SK-N-SH (cell line): ENCODE results near the gene HEMGN.

Source experiments
- CHD2 ChIP-seq: fragments of 150-350 bp; IDR thresholded peaks from 2 replicates; pipeline ENCODE4 v1.6.1; 2018; ENCODE audit warnings: low read length; ENCODE audit not compliant: partially characterized antibody
- EP300 ChIP-seq, 2 experiments: IDR thresholded peaks; 2 replicates each; pipeline versions ENCODE4 v1.4.0 to v1.6.1; 2012; ENCODE audit warnings: borderline replicate concordance in 1 of 2, low read depth in 1 of 2, low read length in 1 of 2
- EZH2phosphoT487 ChIP-seq: fragments of 200-600 bp; sonication (generic); IDR thresholded peaks from 2 replicates; pipeline ENCODE4 v1.6.1; 2017; ENCODE audit warnings: low read depth, mixed run types, mild to moderate bottlenecking, antibody characterized with exemption, moderate library complexity, borderline replicate concordance
- FOXJ3 ChIP-seq: sonication (generic); formaldehyde crosslinking; IDR thresholded peaks from 2 replicates; pipeline ENCODE4 v1.5.1; 2020; ENCODE audit warnings: mild to moderate bottlenecking, missing genetic modification reagents
- MAX ChIP-seq: IDR thresholded peaks from 2 replicates; pipeline ENCODE4 v1.4.0; 2012; ENCODE audit warnings: low read depth
- MEF2A ChIP-seq: IDR thresholded peaks from 2 replicates; pipeline ENCODE4 v1.4.0; 2012; ENCODE audit warnings: low read depth, borderline replicate concordance
- RCOR1 ChIP-seq: fragments of 150-350 bp; IDR thresholded peaks from 2 replicates; pipeline ENCODE4 v1.6.1; 2017; ENCODE audit warnings: antibody characterized with exemption, low read length
- TEAD4 ChIP-seq: IDR thresholded peaks from 2 replicates; pipeline ENCODE4 v1.4.0; 2012; ENCODE audit warnings: mild to moderate bottlenecking, borderline replicate concordance; ENCODE audit not compliant: insufficient read depth
- USF1 ChIP-seq: IDR thresholded peaks from 2 replicates; pipeline ENCODE4 v1.4.0; 2012; ENCODE audit warnings: low read depth, borderline replicate concordance
- TF ChIP-seq, protein P1 (sequence below): fragments of 200-600 bp; sonication (generic); IDR thresholded peaks from 2 replicates; pipeline ENCODE4 v1.6.1; 2017; ENCODE audit warnings: antibody characterized with exemption, mild to moderate bottlenecking, moderate library complexity
- TF ChIP-seq, protein P2 (sequence below): fragments of 150-350 bp; IDR thresholded peaks from 2 replicates; pipeline ENCODE4 v1.6.1; 2017; ENCODE audit warnings: antibody characterized with exemption, low read length, low read depth, borderline replicate concordance

- no peak for TF ChIP-seq MEF2A
- no peak for TF ChIP-seq CHD2
- TF ChIP-seq, protein P1, sequence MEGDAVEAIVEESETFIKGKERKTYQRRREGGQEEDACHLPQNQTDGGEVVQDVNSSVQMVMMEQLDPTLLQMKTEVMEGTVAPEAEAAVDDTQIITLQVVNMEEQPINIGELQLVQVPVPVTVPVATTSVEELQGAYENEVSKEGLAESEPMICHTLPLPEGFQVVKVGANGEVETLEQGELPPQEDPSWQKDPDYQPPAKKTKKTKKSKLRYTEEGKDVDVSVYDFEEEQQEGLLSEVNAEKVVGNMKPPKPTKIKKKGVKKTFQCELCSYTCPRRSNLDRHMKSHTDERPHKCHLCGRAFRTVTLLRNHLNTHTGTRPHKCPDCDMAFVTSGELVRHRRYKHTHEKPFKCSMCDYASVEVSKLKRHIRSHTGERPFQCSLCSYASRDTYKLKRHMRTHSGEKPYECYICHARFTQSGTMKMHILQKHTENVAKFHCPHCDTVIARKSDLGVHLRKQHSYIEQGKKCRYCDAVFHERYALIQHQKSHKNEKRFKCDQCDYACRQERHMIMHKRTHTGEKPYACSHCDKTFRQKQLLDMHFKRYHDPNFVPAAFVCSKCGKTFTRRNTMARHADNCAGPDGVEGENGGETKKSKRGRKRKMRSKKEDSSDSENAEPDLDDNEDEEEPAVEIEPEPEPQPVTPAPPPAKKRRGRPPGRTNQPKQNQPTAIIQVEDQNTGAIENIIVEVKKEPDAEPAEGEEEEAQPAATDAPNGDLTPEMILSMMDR: no peak
- TF ChIP-seq EZH2phosphoT487: no peak
- TF ChIP-seq USF1: no peak
- TF ChIP-seq, protein P2, sequence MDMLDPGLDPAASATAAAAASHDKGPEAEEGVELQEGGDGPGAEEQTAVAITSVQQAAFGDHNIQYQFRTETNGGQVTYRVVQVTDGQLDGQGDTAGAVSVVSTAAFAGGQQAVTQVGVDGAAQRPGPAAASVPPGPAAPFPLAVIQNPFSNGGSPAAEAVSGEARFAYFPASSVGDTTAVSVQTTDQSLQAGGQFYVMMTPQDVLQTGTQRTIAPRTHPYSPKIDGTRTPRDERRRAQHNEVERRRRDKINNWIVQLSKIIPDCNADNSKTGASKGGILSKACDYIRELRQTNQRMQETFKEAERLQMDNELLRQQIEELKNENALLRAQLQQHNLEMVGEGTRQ: no peak
- no peak for TF ChIP-seq FOXJ3 (CRISPR knock-in tag)
- TF ChIP-seq MAX: no peak
- no peak for TF ChIP-seq EP300 (IDR thresholded peaks at IDR 0.05; ENCODE audit: borderline replicate concordance in 1 of 2, low read depth in 1 of 2, low read length in 1 of 2)
- no peak for TF ChIP-seq TEAD4
- TF ChIP-seq RCOR1: no peak
These were observed 974 bp downstream of the HEMGN start for GRCh38 chr9:97936998-97937397.
